ENCODE results near the gene ABCB1.

DNA sequence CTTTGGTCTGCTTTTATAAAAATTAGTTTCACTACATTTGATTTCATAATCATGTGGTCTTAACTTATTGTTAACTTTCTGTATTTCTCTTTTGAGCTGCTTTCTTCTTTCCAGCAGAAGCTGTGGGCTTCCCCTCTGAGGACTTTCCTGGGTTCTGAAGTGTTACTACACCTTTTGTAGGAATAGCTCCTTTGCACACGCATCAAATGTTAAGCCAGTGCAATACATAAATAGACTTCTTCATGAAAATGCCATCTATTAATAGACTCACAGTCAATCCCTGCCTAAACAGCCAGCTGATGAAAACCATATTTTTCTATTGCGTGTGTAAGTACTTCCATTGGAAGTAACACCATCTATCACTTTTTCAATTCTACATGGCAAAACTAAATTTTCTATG lies 126.7 kb downstream of the ABCB1 start:
- TF ChIP-seq, protein P1, sequence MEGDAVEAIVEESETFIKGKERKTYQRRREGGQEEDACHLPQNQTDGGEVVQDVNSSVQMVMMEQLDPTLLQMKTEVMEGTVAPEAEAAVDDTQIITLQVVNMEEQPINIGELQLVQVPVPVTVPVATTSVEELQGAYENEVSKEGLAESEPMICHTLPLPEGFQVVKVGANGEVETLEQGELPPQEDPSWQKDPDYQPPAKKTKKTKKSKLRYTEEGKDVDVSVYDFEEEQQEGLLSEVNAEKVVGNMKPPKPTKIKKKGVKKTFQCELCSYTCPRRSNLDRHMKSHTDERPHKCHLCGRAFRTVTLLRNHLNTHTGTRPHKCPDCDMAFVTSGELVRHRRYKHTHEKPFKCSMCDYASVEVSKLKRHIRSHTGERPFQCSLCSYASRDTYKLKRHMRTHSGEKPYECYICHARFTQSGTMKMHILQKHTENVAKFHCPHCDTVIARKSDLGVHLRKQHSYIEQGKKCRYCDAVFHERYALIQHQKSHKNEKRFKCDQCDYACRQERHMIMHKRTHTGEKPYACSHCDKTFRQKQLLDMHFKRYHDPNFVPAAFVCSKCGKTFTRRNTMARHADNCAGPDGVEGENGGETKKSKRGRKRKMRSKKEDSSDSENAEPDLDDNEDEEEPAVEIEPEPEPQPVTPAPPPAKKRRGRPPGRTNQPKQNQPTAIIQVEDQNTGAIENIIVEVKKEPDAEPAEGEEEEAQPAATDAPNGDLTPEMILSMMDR (IDR thresholded peaks at IDR 0.05): no peak
- TF ChIP-seq POLR2A (IDR thresholded peaks at IDR 0.05): no peak

Measured in body of pancreas (tissue), 4 donors.